Naive thymus-derived CD4-positive, alpha-beta T cell (primary cell): ENCODE measurements around the gene CCDC174. TPM values are rescaled to one million over a fixed set of nuclear protein-coding genes. Genes with fewer than 3 reads are reported as not detected.

Experiments
- ATAC-seq: fragments of 150-1000 bp; cut with Tn5 transposase; 2 replicates; pipeline ENCODE4 v1.10.0; 2021; ENCODE audit warnings: mild to moderate bottlenecking, moderate library complexity
- CTCF ChIA-PET: fragments of 350-600 bp; sonication (Branson Sonifier 250); formaldehyde crosslinking; loops from one replicate; lab custom pipeline; 2021; ENCODE audit warnings: antibody characterized with exemption; lab: Charles Lee
- POLR2A ChIA-PET: fragments of 350-600 bp; sonication (Branson Sonifier 250); formaldehyde crosslinking; loops from one replicate; lab custom pipeline; 2021; ENCODE audit warnings: antibody characterized with exemption, inconsistent platforms; lab: Charles Lee
- DNase-seq, 9 donors: peaks; one replicate each; pipeline versions ENCODE4 v3.0.0 to v3.0.0-alpha.2; 2020 to 2022; ENCODE audit warnings: mixed read lengths in 1 of 9
- H3K27ac ChIP-seq: one replicate; pipeline ENCODE4 v1.7.0; 2013; ENCODE audit warnings: mild to moderate bottlenecking, low read depth, low read length, moderate library complexity
- H3K27me3 ChIP-seq, 2 donors: one replicate each; pipeline ENCODE4 v1.7.0; 2013; ENCODE audit warnings: low read length in 2 of 2, mild to moderate bottlenecking in 2 of 2, moderate library complexity in 2 of 2; ENCODE audit not compliant: control insufficient read depth in 2 of 2, insufficient read depth in 2 of 2
- H3K36me3 ChIP-seq, 3 experiments: 1 replicate in 2 of 3; 2 replicates in 1 of 3; pipeline ENCODE4 v1.7.0; 2013; ENCODE audit warnings: low read length in 3 of 3, mild to moderate bottlenecking in 3 of 3, moderate library complexity in 1 of 3; ENCODE audit not compliant: insufficient read depth in 3 of 3, control insufficient read depth in 2 of 3
- H3K4me1 ChIP-seq, 2 donors: one replicate each; pipeline ENCODE4 v1.7.0; 2013; ENCODE audit warnings: low read length in 2 of 2, mild to moderate bottlenecking in 2 of 2, moderate library complexity in 1 of 2; ENCODE audit not compliant: control insufficient read depth in 2 of 2, insufficient read depth in 2 of 2
- H3K4me3 ChIP-seq: 2 replicates; pipeline ENCODE4 v1.7.0; 2013; ENCODE audit warnings: mild to moderate bottlenecking, low read length
- H3K9me3 ChIP-seq, 3 experiments: 1 replicate in 2 of 3; 2 replicates in 1 of 3; pipeline ENCODE4 v1.7.0; 2013; ENCODE audit warnings: low read length in 3 of 3; ENCODE audit not compliant: control insufficient read depth in 2 of 3
- H3K27ac Mint-ChIP-seq, 9 donors: one replicate each; pipeline ENCODE4 v1.8.0; 2020 to 2022; ENCODE audit warnings: mixed read lengths in 9 of 9, mild to moderate bottlenecking in 8 of 9, moderate library complexity in 5 of 9, inconsistent platforms in 2 of 9
- H3K27me3 Mint-ChIP-seq, 5 donors: one replicate each; pipeline ENCODE4 v1.8.0; 2021 to 2022; ENCODE audit warnings: mixed read lengths in 5 of 5, mild to moderate bottlenecking in 1 of 5
- H3K36me3 Mint-ChIP-seq, 5 donors: one replicate each; pipeline ENCODE4 v1.8.0; 2020 to 2022; ENCODE audit warnings: mixed read lengths in 5 of 5, mild to moderate bottlenecking in 3 of 5, inconsistent platforms in 1 of 5
- H3K4me1 Mint-ChIP-seq, 7 donors: one replicate each; pipeline ENCODE4 v1.8.0; 2020 to 2022; ENCODE audit warnings: mixed read lengths in 7 of 7, mild to moderate bottlenecking in 3 of 7, inconsistent platforms in 1 of 7
- H3K4me3 Mint-ChIP-seq, 10 donors: one replicate each; pipeline ENCODE4 v1.8.0; 2020 to 2022; ENCODE audit warnings: mild to moderate bottlenecking in 10 of 10, mixed read lengths in 10 of 10, moderate library complexity in 6 of 10, inconsistent platforms in 2 of 10
- H3K9me3 Mint-ChIP-seq, 11 donors: one replicate each; pipeline ENCODE4 v1.8.0; 2020 to 2022; ENCODE audit warnings: mixed read lengths in 11 of 11, mild to moderate bottlenecking in 4 of 11, inconsistent platforms in 1 of 11, moderate library complexity in 1 of 11
- intact Hi-C, 2 donors: fragments of 100-400 bp; cut with micrococcal nuclease; formaldehyde crosslinking; loops; one replicate each; pipeline ENCODE4 v1.15.1; 2023
- polyA plus RNA-seq, 2 donors: library from polyadenylated mRNA; unstranded; fragments of 300-500 nt; fragmentation: Illumina TruSeq; gene quantifications; one replicate each; pipeline ENCODE4 v1.2.3, GENCODE V29; 2021
- total RNA-seq, 6 experiments: library from RNA in 5 of 6; stranded (reverse) in 5 of 6; gene quantifications; 1 replicate in 5 of 6; 2 replicates in 1 of 6; pipeline ENCODE4 v1.2.3 and lab custom pipeline; 2021 to 2026

Gene CCDC174
- total and polyA plus RNA-seq, 7 experiments from 2014 or later, result 18.3 to 59.2 (median 25.1) TPM

DNA sequence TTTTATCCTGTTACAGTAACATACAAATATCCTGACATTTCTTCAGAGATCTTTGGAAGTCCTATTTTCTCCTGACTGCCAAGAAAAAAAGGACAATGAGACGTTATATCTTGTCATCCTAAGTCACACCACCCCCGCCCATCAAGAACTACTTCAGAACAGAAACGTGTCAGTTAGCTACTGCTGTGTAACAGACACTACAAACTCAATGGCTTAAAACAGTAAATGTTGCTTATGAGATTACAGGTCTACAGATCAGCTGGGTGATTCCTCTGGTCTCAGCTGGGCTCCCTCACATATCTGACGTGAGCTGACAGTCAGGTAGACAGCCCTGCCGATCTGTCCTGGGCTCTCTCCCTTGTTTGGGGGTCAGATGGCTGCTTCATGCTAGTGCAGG lies 20.5 kb upstream of the CCDC174 start:
- Histone ChIP-seq H3K27me3 (no peaks in the 10 kb centered on the region), H3K36me3 (no peaks in the 10 kb centered on the region), H3K9me3 (no peaks in the 10 kb centered on the region), H3K4me3 (no peak overlapping the region), H3K4me1 (no peaks in the 10 kb centered on the region), H3K27ac (no peak overlapping the region)
- H3K36me3 Mint-ChIP-seq, result no peaks in the 10 kb centered on the region
- H3K4me1 Mint-ChIP-seq, result peaks cover 0 to 2% (median 0%) of the 10 kb centered on the region in 7 donors
- intact Hi-C loops, result no loop called here
- no peak overlapping the region for H3K27ac Mint-ChIP-seq
- peaks cover 0 to 4% (median 0%) of the 10 kb centered on the region in 11 donors for H3K9me3 Mint-ChIP-seq
- CTCF ChIA-PET, result interaction anchor here (1.8 to 8.0 kb wide), 2 partner anchors 291 to 296 kb away, joined by 4 to 36 read pairs; no protein-coding TSS in a partner anchor
- no peak for ATAC-seq
- no peak overlapping the region for H3K4me3 Mint-ChIP-seq
- peaks cover 0 to 21% (median 15%) of the 10 kb centered on the region in 5 donors for H3K27me3 Mint-ChIP-seq
- POLR2A ChIA-PET, result interaction anchor here (0.5 kb wide), 1 partner anchor 33 kb away, joined by 3 read pairs; no protein-coding TSS in a partner anchor
- DNase-seq, result no peak

- Histone ChIP-seq H3K4me1 (no peaks in the 10 kb centered on the region), H3K36me3 (no peaks in the 10 kb centered on the region), H3K9me3 (no peaks in the 10 kb centered on the region), H3K27me3 (no peaks in the 10 kb centered on the region), H3K4me3 (no peak overlapping the region), H3K27ac (no peak overlapping the region)
- H3K27ac Mint-ChIP-seq, result no peak overlapping the region
- ATAC-seq (no peak), DNase-seq (no peak)
- ChIA-PET POLR2A (interaction anchor here (0.5 to 1.0 kb wide), 2 partner anchors 20 to 32 kb away, joined by 3 read pairs; partner anchors contain the start of gene CCDC174), CTCF (interaction anchor here (0.8 to 8.0 kb wide), 3 partner anchors 9 to 295 kb away, joined by 3 to 36 read pairs (median 4); no protein-coding TSS in a partner anchor)
- peaks cover 0 to 2% (median 0%) of the 10 kb centered on the region in 7 donors for H3K4me1 Mint-ChIP-seq
- H3K4me3 Mint-ChIP-seq, result no peak overlapping the region
- intact Hi-C loops, result no loop called here
- H3K36me3 Mint-ChIP-seq, result no peaks in the 10 kb centered on the region
- H3K27me3 Mint-ChIP-seq, result peaks cover 2 to 25% (median 16%) of the 10 kb centered on the region in 5 donors
- peaks cover 0 to 4% (median 0%) of the 10 kb centered on the region in 11 donors for H3K9me3 Mint-ChIP-seq
These were observed 19.7 kb upstream of the CCDC174 start for GRCh38 chr3:14631687-14632441.

GRCh38 chr3:14632442-14632930 lies 19.1 kb upstream of the CCDC174 start:
- Mint-ChIP-seq H3K27me3 (peaks cover 9 to 31% (median 16%) of the 10 kb centered on the region in 5 donors), H3K36me3 (no peaks in the 10 kb centered on the region), H3K4me3 (no peak overlapping the region), H3K27ac (no peak overlapping the region), H3K4me1 (peaks cover 0 to 2% (median 0%) of the 10 kb centered on the region in 7 donors), H3K9me3 (peaks cover 0 to 4% (median 0%) of the 10 kb centered on the region in 11 donors)
- H3K27ac ChIP-seq, result no peak overlapping the region
- no peaks in the 10 kb centered on the region for H3K9me3 ChIP-seq
- no peaks in the 10 kb centered on the region for H3K4me1 ChIP-seq
- POLR2A ChIA-PET, result interaction anchor here (1.0 kb wide), 1 partner anchor 19 kb away, joined by 3 read pairs; the partner anchor contains the start of gene CCDC174
- no peak for DNase-seq
- H3K4me3 ChIP-seq, result no peak overlapping the region
- no peaks in the 10 kb centered on the region for H3K36me3 ChIP-seq
- ATAC-seq, result no peak
- intact Hi-C loops, result no loop called here
- no peaks in the 10 kb centered on the region for H3K27me3 ChIP-seq
- CTCF ChIA-PET, result interaction anchor here (0.8 to 8.0 kb wide), 3 partner anchors 10 to 295 kb away, joined by 3 to 36 read pairs (median 4); no protein-coding TSS in a partner anchor

DNA sequence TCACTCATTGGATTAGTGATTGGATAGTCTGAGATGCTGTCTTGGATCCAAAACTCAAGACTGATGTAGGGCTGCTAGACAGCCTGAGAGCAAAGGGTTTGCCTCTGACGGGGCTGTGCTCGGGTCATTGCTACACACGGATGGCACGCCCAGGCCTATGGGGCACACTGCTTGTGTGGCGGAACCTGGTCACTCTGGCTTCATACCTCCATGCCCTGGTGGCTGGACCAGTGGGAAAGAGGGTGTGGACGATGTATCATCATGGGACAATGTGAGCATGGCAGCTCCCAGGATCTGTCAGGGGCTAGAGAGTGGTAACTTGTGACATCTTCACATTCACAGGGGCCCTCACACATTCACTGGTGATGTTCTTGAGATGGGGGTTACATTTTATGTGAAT lies 18.1 kb upstream of the CCDC174 start:
- DNase-seq (no peak), ATAC-seq (no peak)
- Mint-ChIP-seq H3K27me3 (peaks cover 16 to 40% (median 18%) of the 10 kb centered on the region in 5 donors), H3K4me1 (peaks cover 0 to 2% (median 0%) of the 10 kb centered on the region in 7 donors), H3K27ac (no peak overlapping the region), H3K4me3 (no peak overlapping the region), H3K36me3 (no peaks in the 10 kb centered on the region), H3K9me3 (peaks cover 0 to 4% (median 0%) of the 10 kb centered on the region in 11 donors)
- Histone ChIP-seq H3K27me3 (no peaks in the 10 kb centered on the region), H3K27ac (no peak overlapping the region), H3K4me3 (no peak overlapping the region), H3K4me1 (no peaks in the 10 kb centered on the region), H3K9me3 (no peaks in the 10 kb centered on the region), H3K36me3 (no peaks in the 10 kb centered on the region)
- CTCF ChIA-PET, result interaction anchor here (8.0 kb wide), 1 partner anchor 288 kb away, joined by 36 read pairs; no protein-coding TSS in a partner anchor
- intact Hi-C loops, result loop anchor here (1.0 kb wide), 1 partner anchor 283 kb away; no protein-coding TSS in a partner anchor
- POLR2A ChIA-PET, result no interaction called here

GRCh38 chr3:14633819-14634424 lies 17.6 kb upstream of the CCDC174 start:
- POLR2A ChIA-PET, result no interaction called here
- Mint-ChIP-seq H3K4me3 (no peak overlapping the region), H3K9me3 (peaks cover 0 to 5% (median 0%) of the 10 kb centered on the region in 11 donors), H3K27me3 (peaks cover 16 to 46% (median 21%) of the 10 kb centered on the region in 5 donors), H3K27ac (no peak overlapping the region), H3K4me1 (peaks cover 0 to 2% (median 0%) of the 10 kb centered on the region in 7 donors), H3K36me3 (no peaks in the 10 kb centered on the region)
- CTCF ChIA-PET, result interaction anchor here (8.0 kb wide), 1 partner anchor 288 kb away, joined by 36 read pairs; no protein-coding TSS in a partner anchor
- DNase-seq (peak; percentile 24 to 63 (median 47)), ATAC-seq (peak; percentile 82)
- no peaks in the 10 kb centered on the region for H3K27me3 ChIP-seq
- H3K4me1 ChIP-seq, result no peaks in the 10 kb centered on the region
- H3K4me3 ChIP-seq, result no peak overlapping the region
- intact Hi-C loops, result loop anchor here (1.0 to 2.0 kb wide), 3 partner anchors 147 to 287 kb away; no protein-coding TSS in a partner anchor
- no peak overlapping the region for H3K27ac ChIP-seq
- H3K36me3 ChIP-seq, result no peaks in the 10 kb centered on the region
- H3K9me3 ChIP-seq, result no peaks in the 10 kb centered on the region

DNA sequence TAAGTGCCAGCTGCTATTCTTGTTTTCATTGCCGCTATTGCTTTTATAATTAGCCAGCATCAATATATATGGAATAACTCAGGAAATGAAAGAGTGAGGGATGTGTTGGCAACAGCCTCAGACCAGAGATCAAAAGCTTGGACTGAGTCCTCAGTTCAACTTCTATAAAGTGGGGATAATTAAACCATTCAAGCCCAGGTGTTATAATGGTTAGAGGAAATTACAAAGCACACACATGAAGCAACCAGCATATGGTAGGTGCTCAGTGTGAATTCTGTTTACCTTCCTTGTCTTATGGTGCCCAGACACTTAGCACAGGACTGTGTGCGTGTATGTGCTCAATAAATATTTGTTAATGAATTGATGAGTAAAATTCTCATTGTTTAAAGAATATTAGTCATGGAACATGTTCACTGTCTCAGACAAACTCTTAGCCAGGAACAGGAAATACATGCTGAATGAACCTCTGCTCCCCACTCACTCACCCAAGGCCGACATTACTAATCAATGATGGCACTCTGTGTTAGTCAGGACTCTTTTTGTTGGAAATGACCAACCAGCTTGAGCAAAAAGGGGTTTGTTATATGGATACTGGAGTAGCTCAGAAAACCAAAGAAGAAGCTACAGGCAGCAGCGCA lies 16.7 kb upstream of the CCDC174 start:
- no peaks in the 10 kb centered on the region for H3K27me3 ChIP-seq
- DNase-seq, result no peak
- H3K27ac ChIP-seq, result no peak overlapping the region
- peaks cover 0 to 5% (median 0%) of the 10 kb centered on the region in 11 donors for H3K9me3 Mint-ChIP-seq
- H3K9me3 ChIP-seq, result no peaks in the 10 kb centered on the region
- H3K27me3 Mint-ChIP-seq, result peaks cover 16 to 52% (median 23%) of the 10 kb centered on the region in 5 donors
- H3K36me3 Mint-ChIP-seq, result no peaks in the 10 kb centered on the region
- H3K4me1 Mint-ChIP-seq, result peaks cover 0 to 2% (median 0%) of the 10 kb centered on the region in 7 donors
- H3K27ac Mint-ChIP-seq, result no peak overlapping the region
- CTCF ChIA-PET, result interaction anchor here (1.2 to 8.0 kb wide), 2 partner anchors 17 to 287 kb away, joined by 4 to 36 read pairs; partner anchors contain the start of gene CCDC174
- no peak overlapping the region for H3K4me3 ChIP-seq
- no peak overlapping the region for H3K4me3 Mint-ChIP-seq
- no peak for ATAC-seq
- POLR2A ChIA-PET, result no interaction called here
- no peaks in the 10 kb centered on the region for H3K4me1 ChIP-seq
- intact Hi-C loops, result loop anchor here (1.0 to 2.0 kb wide), 2 partner anchors 146 to 286 kb away; no protein-coding TSS in a partner anchor
- no peaks in the 10 kb centered on the region for H3K36me3 ChIP-seq
